GM18858 (cell line): ENCODE data around the gene SSC5D.

ENCODE experiments used
- ATAC-seq: cut with Tn5 transposase; IDR thresholded peaks from one replicate; pipeline ENCODE4 v1.9.1; 2021; ENCODE audit not compliant: unreplicated experiment

The SSC5D gene

DNA sequence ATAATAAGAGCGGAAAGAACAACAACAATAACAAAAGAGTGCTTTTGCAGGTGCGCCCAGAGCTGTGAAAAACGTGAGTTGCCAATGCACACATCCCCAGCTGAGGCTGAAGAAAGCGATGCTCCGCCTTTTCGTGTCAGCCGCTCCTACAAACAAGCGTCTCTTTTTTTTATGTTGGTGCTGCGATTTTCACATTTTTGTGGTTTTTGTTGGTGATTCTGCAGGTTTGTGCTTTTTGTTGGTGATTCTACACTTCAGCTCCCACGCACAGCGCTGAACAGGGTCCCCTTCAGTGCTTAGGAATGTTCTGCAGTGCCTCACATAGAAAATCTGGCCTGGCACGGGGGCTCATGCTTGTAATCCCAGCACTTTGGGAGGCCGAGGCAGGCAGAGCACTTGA is 64.4 kb downstream of the SSC5D start:
- ATAC-seq: no peak

DNA sequence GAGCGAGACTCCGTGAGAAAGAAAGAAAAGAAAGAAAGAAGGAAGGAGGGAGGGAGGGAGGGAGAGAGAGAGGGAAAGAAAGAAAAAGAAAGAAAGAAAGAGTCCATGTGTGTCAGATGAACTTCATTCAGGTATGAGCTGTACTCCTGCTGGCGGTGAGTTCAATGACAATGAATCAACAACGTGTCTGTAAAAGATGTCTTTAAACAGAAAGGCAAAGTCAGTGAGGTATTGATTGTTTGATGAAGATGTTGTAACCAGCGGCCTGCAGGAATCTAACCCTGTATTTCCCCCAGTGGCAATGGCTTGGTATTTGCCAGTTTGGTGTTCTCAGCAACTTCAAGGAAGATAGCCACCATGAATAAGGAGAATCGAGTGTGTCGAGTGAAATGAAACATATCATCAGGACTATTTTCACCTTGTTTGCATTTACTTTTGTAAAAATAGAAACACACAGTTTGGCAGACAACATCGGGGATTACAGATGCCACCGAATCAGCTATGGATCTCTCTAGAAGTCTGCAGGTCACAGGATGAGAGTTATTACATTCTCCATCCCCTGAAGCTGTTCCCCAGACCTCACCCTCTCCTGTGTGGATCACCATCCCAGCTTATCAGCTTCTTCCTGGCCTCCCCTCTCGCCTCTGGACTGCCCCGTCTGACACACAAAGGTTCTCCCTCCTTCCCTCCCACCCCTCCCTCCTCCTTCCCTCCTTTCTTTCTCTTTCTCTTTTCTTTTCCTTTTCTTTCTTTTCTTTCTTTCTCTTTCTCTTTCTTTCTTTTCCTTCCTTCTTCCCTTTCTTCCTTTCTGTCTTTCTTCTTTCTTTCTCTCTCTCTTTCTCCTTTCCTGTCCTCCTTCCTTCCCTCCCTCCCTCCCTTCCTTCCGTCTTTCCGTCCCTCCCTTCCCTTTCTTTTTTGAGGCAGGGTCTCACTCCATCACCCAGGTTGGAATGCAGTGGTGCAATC is 65.3 kb downstream of the SSC5D start:
- no peak for ATAC-seq

- no peak for ATAC-seq
Measured at GRCh38 chr19:55554302-55554701, 66.1 kb downstream of the SSC5D start.

DNA sequence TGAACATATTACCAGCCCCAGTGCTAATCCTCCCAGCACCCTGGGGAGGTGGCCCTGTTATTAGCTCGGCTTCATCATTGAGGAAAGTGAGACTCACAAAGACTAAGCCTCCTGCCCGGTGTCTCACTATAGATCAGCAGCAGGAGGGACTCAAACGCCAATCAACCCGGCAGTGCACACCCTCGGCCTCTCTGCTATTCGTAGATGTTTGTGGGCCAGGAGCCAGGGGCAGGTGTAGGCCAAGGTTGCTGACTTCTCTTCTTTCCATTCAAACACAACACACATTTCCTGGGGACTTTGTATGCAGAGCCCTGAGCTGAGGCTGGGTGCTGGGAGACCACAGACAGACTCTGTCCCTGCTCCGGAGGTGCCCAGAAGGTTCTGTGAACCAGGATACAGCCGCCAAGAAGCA is 66.5 kb downstream of the SSC5D start:
- ATAC-seq: no peak

GRCh38 chr19:55559684-55560083 is 71.4 kb downstream of the SSC5D start:
- ATAC-seq: no peak

DNA sequence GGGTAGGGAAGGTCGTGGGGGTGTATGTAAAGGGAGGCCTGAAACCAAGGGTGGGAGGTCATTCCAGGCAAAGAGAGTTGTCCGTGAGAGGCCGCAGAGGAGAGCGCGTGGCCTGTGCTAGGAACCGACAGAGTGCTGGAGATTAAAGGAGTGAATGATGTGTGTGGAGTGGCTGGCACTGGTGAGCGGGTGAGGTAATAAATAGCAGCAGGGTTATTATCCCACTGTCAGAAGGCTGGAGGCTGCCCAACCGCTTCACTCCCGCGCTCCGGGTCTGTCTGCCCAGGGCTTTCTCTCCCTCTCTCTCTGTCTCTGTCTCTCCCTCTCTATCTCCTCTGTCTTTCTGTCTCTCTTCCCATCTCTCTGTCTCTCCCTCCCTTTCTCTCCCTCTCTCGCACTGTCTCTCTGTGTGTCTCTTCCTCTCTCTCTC is 75.0 kb downstream of the SSC5D start:
- ATAC-seq: no peak

- no peak for ATAC-seq
Measured at GRCh38 chr19:55566823-55567222, 78.6 kb downstream of the SSC5D start.

DNA sequence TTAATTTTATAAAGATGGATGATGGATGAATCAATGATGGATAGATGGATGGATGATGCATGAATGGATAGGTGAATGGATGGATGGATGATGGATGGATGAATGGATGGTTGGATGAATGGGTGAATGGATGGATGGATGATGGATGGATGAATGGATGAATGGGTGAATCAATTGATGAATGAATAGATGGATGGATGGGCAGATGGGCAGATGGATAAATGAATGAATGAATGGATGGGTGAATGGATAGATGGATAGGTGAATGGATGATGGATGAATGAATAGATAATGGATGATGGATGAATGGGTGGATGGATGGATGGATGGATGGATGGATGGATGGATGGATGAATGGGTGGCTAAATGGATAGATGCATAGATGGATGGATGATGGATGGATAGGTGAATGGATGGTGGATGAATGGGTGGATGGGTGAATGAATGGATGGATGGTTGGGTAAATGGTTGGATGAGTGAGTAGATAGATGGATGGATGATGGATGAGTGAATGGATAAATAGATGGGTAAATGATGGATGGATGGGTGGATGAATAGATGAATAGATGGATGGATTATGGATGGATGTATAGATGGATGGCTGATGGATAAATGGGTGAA is 79.6 kb downstream of the SSC5D start:
- no peak for ATAC-seq
